CD4-positive, alpha-beta memory T cell (primary cell): Measurements from ENCODE around the gene RBBP5. TPM values are rescaled to one million over a fixed set of nuclear protein-coding genes. Genes with fewer than 3 reads are reported as not detected.

Source experiments
- CTCF ChIA-PET: fragments of 350-600 bp; sonication (Branson Sonifier 250); formaldehyde crosslinking; loops from one replicate; lab custom pipeline; 2021; ENCODE audit warnings: inconsistent platforms; ENCODE audit not compliant: partially characterized antibody; lab: Charles Lee
- POLR2A ChIA-PET: fragments of 350-600 bp; sonication (Branson Sonifier 250); formaldehyde crosslinking; loops from one replicate; lab custom pipeline; 2021; ENCODE audit not compliant: partially characterized antibody; lab: Charles Lee
- DNase-seq, 5 donors: peaks; one replicate each; pipeline versions ENCODE4 v3.0.0 to v3.0.0-alpha.2; 2020 to 2022; ENCODE audit warnings: mixed read lengths in 1 of 5
- H3K27ac ChIP-seq: one replicate; pipeline ENCODE4 v1.7.0; 2013; ENCODE audit warnings: low read depth, low read length
- H3K27me3 ChIP-seq: 2 replicates; pipeline ENCODE4 v1.7.0; 2013; ENCODE audit warnings: mild to moderate bottlenecking, low read length, moderate library complexity; ENCODE audit not compliant: insufficient read depth
- H3K36me3 ChIP-seq: 2 replicates; pipeline ENCODE4 v1.7.0; 2013; ENCODE audit warnings: mild to moderate bottlenecking, low read length, moderate library complexity; ENCODE audit not compliant: insufficient read depth
- H3K4me1 ChIP-seq: 2 replicates; pipeline ENCODE4 v1.7.0; 2013; ENCODE audit warnings: mild to moderate bottlenecking, low read length, moderate library complexity; ENCODE audit not compliant: insufficient read depth
- H3K4me3 ChIP-seq, 2 donors: one replicate each; pipeline ENCODE4 v1.7.0; 2013; ENCODE audit warnings: low read length in 2 of 2, mild to moderate bottlenecking in 1 of 2
- H3K9me3 ChIP-seq, 2 donors: one replicate each; pipeline ENCODE4 v1.7.0; 2013; ENCODE audit warnings: low read length in 2 of 2, control low read depth in 1 of 2; ENCODE audit not compliant: control insufficient read depth in 1 of 2
- H3K27ac Mint-ChIP-seq, 7 donors: one replicate each; pipeline ENCODE4 v1.8.0; 2020 to 2021; ENCODE audit warnings: mixed read lengths in 7 of 7, mild to moderate bottlenecking in 6 of 7, inconsistent platforms in 3 of 7, moderate library complexity in 3 of 7
- H3K27me3 Mint-ChIP-seq, 2 donors: one replicate each; pipeline ENCODE4 v1.8.0; 2020 to 2021; ENCODE audit warnings: mixed read lengths in 2 of 2
- H3K36me3 Mint-ChIP-seq, 2 donors: one replicate each; pipeline ENCODE4 v1.8.0; 2020 to 2021; ENCODE audit warnings: mixed read lengths in 2 of 2, inconsistent platforms in 1 of 2, mild to moderate bottlenecking in 1 of 2
- H3K4me1 Mint-ChIP-seq, 4 donors: one replicate each; pipeline ENCODE4 v1.8.0; 2020 to 2021; ENCODE audit warnings: mixed read lengths in 4 of 4, mild to moderate bottlenecking in 1 of 4
- H3K4me3 Mint-ChIP-seq, 8 donors: one replicate each; pipeline ENCODE4 v1.8.0; 2020 to 2021; ENCODE audit warnings: mixed read lengths in 8 of 8, mild to moderate bottlenecking in 7 of 8, moderate library complexity in 6 of 8, inconsistent platforms in 3 of 8
- H3K9me3 Mint-ChIP-seq, 8 donors: one replicate each; pipeline ENCODE4 v1.8.0; 2020 to 2021; ENCODE audit warnings: mixed read lengths in 8 of 8, mild to moderate bottlenecking in 5 of 8, inconsistent platforms in 3 of 8, moderate library complexity in 1 of 8
- intact Hi-C: fragments of 100-400 bp; cut with micrococcal nuclease; formaldehyde crosslinking; loops from one replicate; pipeline ENCODE4 v1.15.1; 2023
- polyA plus RNA-seq, 2 donors: library from polyadenylated mRNA; unstranded; fragments of 300-500 nt; fragmentation: Illumina TruSeq; gene quantifications; one replicate each; pipeline ENCODE4 v1.2.3, GENCODE V29; 2021
- total RNA-seq, 2 experiments: library from RNA; stranded (reverse); gene quantifications; one replicate each; pipeline ENCODE4 v1.2.3, GENCODE V29; 2021

The RBBP5 gene
- total and polyA plus RNA-seq, 4 experiments from 2014 or later = 16.8 to 32.9 (median 26.8) TPM

DNA sequence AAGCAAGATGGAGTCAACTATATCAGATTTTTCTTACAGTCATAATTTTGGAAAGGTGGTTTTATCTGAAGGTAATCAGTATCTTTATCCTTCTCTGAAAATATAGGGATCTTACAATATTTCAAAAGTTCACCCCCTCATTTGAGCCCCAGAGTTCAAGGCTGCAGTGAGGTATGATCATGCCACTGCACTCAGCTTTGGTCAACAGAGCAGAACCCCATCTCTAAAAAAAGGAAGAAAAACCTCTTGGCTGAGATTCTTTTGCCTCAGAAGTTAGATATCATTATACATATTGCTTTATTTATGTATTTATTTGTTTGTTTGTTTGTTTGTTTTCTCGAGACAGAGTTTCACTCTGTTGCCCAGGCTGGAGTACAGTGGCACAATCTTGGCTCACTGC, 11.5 kb upstream of the RBBP5 start:
- H3K9me3 ChIP-seq = no peaks in the 10 kb centered on the region
- Mint-ChIP-seq H3K4me3 (no peak overlapping the region), H3K9me3 (no peaks in the 10 kb centered on the region), H3K4me1 (no peaks in the 10 kb centered on the region), H3K36me3 (no peaks in the 10 kb centered on the region), H3K27ac (no peak overlapping the region), H3K27me3 (no peaks in the 10 kb centered on the region)
- DNase-seq = no peak
- no peaks in the 10 kb centered on the region for H3K4me1 ChIP-seq
- H3K36me3 ChIP-seq = no peaks in the 10 kb centered on the region
- ChIA-PET CTCF (interaction anchor here (0.9 kb wide), 1 partner anchor 8 kb away, joined by 4 read pairs; no protein-coding TSS in a partner anchor), POLR2A (no interaction called here)
- H3K27me3 ChIP-seq = no peaks in the 10 kb centered on the region
- no peak overlapping the region for H3K4me3 ChIP-seq
- intact Hi-C loops = no loop called here
- H3K27ac ChIP-seq = no peak overlapping the region

DNA sequence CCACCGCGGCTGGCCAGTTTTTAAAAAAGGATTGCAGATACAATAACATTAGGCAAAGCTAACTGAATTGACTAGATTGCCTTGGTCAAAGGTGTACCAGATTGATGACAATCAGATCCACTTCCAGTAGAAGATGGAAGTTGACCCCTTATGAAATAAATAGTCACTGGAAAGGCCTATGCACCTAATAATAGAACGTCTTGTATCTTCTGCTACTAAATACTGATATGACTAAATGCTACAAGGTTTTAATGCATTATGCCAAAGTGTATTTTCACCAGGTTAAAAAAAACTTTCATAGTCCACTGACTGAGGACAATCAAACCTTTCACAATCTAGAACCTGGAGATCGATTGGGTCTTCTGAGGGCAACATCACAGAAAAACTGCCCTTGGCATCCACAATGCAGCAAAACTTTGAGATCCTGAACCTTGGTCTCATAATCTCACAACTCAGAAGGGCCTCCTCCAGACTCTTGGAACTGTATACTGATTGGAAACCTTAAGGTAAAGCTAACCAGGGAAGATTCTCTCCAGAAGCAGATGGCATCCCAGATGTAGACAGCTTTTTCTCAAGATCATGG, 7.8 kb upstream of the RBBP5 start:
- H3K4me1 Mint-ChIP-seq = no peaks in the 10 kb centered on the region
- no peaks in the 10 kb centered on the region for H3K9me3 Mint-ChIP-seq
- Histone ChIP-seq H3K9me3 (no peaks in the 10 kb centered on the region), H3K27ac (no peak overlapping the region), H3K36me3 (no peaks in the 10 kb centered on the region), H3K4me1 (no peaks in the 10 kb centered on the region), H3K27me3 (no peaks in the 10 kb centered on the region), H3K4me3 (no peak overlapping the region)
- intact Hi-C loops = loop anchor here (10.0 kb wide), 1 partner anchor 1425 kb away; no protein-coding TSS in a partner anchor
- ChIA-PET POLR2A (no interaction called here), CTCF (interaction anchor here (3.9 kb wide), 1 partner anchor 12 kb away, joined by 14 read pairs; no protein-coding TSS in a partner anchor)
- DNase-seq = no peak
- no peaks in the 10 kb centered on the region for H3K36me3 Mint-ChIP-seq
- H3K27ac Mint-ChIP-seq = no peak overlapping the region
- no peaks in the 10 kb centered on the region for H3K27me3 Mint-ChIP-seq
- no peak overlapping the region for H3K4me3 Mint-ChIP-seq

GRCh38 chr1:205128050-205128449, 6.3 kb upstream of the RBBP5 start:
- H3K4me3 Mint-ChIP-seq = no peak overlapping the region
- ChIA-PET CTCF (no interaction called here), POLR2A (no interaction called here)
- peaks cover under 1% of the 10 kb centered on the region for H3K4me1 ChIP-seq
- no peaks in the 10 kb centered on the region for H3K9me3 ChIP-seq
- no peaks in the 10 kb centered on the region for H3K36me3 Mint-ChIP-seq
- H3K4me1 Mint-ChIP-seq = peaks cover 0 to 5% (median under 1%) of the 10 kb centered on the region in 4 donors
- intact Hi-C loops = loop anchor here (10.0 kb wide), 1 partner anchor 1427 kb away; no protein-coding TSS in a partner anchor
- no peaks in the 10 kb centered on the region for H3K27me3 ChIP-seq
- H3K27ac ChIP-seq = no peak overlapping the region
- H3K27ac Mint-ChIP-seq = no peak overlapping the region
- no peaks in the 10 kb centered on the region for H3K27me3 Mint-ChIP-seq
- no peak overlapping the region for H3K4me3 ChIP-seq
- no peak for DNase-seq
- H3K9me3 Mint-ChIP-seq = no peaks in the 10 kb centered on the region
- no peaks in the 10 kb centered on the region for H3K36me3 ChIP-seq

- H3K36me3 Mint-ChIP-seq = no peaks in the 10 kb centered on the region
- H3K36me3 ChIP-seq = no peaks in the 10 kb centered on the region
- no peaks in the 10 kb centered on the region for H3K27me3 Mint-ChIP-seq
- H3K9me3 ChIP-seq = no peaks in the 10 kb centered on the region
- H3K4me3 ChIP-seq = no peak overlapping the region
- H3K27ac Mint-ChIP-seq = no peak overlapping the region
- no peaks in the 10 kb centered on the region for H3K27me3 ChIP-seq
- ChIA-PET CTCF (no interaction called here), POLR2A (no interaction called here)
- peaks cover under 1 to 9% (median 4%) of the 10 kb centered on the region in 4 donors for H3K4me1 Mint-ChIP-seq
- no peaks in the 10 kb centered on the region for H3K9me3 Mint-ChIP-seq
- DNase-seq = no peak
- no peak overlapping the region for H3K4me3 Mint-ChIP-seq
- intact Hi-C loops = loop anchor here (10.0 kb wide), 1 partner anchor 1427 kb away; no protein-coding TSS in a partner anchor
- H3K4me1 ChIP-seq = peaks cover 5% of the 10 kb centered on the region
- H3K27ac ChIP-seq = no peak overlapping the region
These were observed 5.9 kb upstream of the RBBP5 start for GRCh38 chr1:205127646-205128045.

DNA sequence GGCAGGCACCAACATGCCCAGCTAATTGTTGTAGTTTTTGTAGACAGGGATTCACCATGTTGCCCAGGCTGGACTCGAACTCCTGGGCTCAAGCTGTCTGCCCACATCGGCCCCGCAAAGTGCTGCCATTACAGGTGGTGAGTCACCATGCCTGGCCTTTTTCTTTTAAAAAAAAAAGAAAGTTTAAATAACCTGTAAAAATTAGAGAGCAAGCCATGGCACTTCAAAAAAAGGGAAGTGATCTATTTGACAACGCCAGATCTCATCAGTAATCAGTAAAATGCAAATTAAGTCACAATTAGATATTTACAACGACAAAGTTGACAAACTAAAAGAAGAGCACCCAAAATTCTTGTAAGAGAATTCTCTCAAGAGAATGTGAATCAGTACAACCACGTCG, 2.9 kb upstream of the RBBP5 start:
- Histone ChIP-seq H3K36me3 (no peaks in the 10 kb centered on the region), H3K9me3 (no peaks in the 10 kb centered on the region), H3K27me3 (no peaks in the 10 kb centered on the region), H3K4me1 (peaks cover 23% of the 10 kb centered on the region), H3K4me3 (no peak overlapping the region), H3K27ac (no peak overlapping the region)
- intact Hi-C loops = loop anchor here (5.0 to 10.0 kb wide), 3 partner anchors 103 to 1430 kb away; partner anchors contain the start of genes TMCC2, ZBED6 and ZC3H11A
- Mint-ChIP-seq H3K27me3 (no peaks in the 10 kb centered on the region), H3K9me3 (peaks cover 0 to 3% (median 0%) of the 10 kb centered on the region in 8 donors), H3K4me3 (no peak overlapping the region), H3K36me3 (peaks cover 4 to 17% of the 10 kb centered on the region in 2 donors), H3K4me1 (peaks cover 21 to 39% (median 28%) of the 10 kb centered on the region in 4 donors), H3K27ac (no peak overlapping the region)
- ChIA-PET CTCF (interaction anchor here (5.3 kb wide), 1 partner anchor 132 kb away, joined by 36 read pairs; no protein-coding TSS in a partner anchor), POLR2A (no interaction called here)
- no peak for DNase-seq

DNA sequence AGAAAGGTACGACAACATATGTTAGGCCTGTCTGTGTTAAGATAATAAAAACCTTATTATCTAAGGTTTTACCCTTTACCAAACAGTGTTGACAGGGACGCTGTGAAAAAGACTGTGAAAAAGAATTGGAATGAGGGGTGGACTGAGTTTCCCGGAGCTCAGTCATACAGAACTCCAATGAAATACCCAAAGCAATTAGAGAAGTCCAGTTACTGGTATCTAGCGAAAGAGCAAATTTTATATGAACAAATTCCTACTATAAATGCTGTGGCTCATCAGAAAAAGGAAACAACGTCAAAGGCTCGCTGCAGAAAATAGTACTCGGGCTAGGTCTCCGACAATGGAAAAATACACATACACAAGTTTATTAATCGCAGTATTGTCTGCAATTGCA, 708 bp upstream of the RBBP5 start:
- peaks cover 31 to 57% (median 43%) of the 10 kb centered on the region in 4 donors for H3K4me1 Mint-ChIP-seq

DNA sequence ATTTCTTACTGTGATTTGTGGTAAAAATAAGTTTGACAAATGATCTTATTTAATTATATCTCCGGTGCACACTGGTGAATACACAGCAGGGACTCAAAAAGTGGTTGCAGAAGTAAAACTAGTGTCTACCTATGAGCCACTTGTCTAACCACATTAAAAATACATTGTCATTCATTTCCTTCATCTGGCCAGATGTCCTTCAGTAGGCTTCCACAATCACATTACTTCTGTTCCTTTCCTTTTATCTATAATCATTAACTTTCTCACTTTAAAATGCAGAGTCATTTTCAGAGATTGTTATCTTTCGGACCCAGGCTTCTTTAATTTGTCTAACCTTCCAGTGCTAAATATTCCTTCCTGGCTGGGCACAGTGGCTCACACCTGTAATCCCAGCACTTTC, 3.0 kb downstream of the RBBP5 start:
- ChIA-PET CTCF (interaction anchor here (5.7 kb wide), 1 partner anchor 24 kb away, joined by 53 read pairs; no protein-coding TSS in a partner anchor), POLR2A (no interaction called here)
- no peak for DNase-seq
- Mint-ChIP-seq H3K27ac (peak overlapping the region in 1 of 7 donors; percentile 14), H3K36me3 (peaks cover 12 to 52% of the 10 kb centered on the region in 2 donors), H3K9me3 (peaks cover 0 to 4% (median 0%) of the 10 kb centered on the region in 8 donors), H3K4me1 (peaks cover 38 to 72% (median 53%) of the 10 kb centered on the region in 4 donors), H3K27me3 (no peaks in the 10 kb centered on the region), H3K4me3 (peak overlapping the region in 3 of 8 donors; percentile 29 to 75 (median 37))
- Histone ChIP-seq H3K9me3 (no peaks in the 10 kb centered on the region), H3K27ac (no peak overlapping the region), H3K27me3 (no peaks in the 10 kb centered on the region), H3K4me3 (no peak overlapping the region), H3K4me1 (peaks cover 50% of the 10 kb centered on the region), H3K36me3 (peaks cover 16% of the 10 kb centered on the region)
- intact Hi-C loops = no loop called here

More for the DNA sequence above, 708 bp upstream of the RBBP5 start:
- H3K27ac Mint-ChIP-seq = peak overlapping the region; percentile 95 to 100 (median 100)
- H3K36me3 Mint-ChIP-seq = peaks cover 8 to 30% of the 10 kb centered on the region in 2 donors
- peak overlapping the region; percentile 90 for H3K27ac ChIP-seq
- peak overlapping the region; percentile 76 to 97 for H3K4me3 ChIP-seq
- DNase-seq = no peak
- no peaks in the 10 kb centered on the region for H3K27me3 Mint-ChIP-seq
- intact Hi-C loops = loop anchor here (1.0 to 10.0 kb wide), 10 partner anchors 19 to 1490 kb away; partner anchors contain the start of genes DSTYK, EIF2D, RAB29 and TMCC2
- ChIA-PET POLR2A (interaction anchor here (0.7 to 3.6 kb wide), 8 partner anchors 9 to 652 kb away, joined by 3 to 25 read pairs (median 8); partner anchors contain the start of genes DSTYK, ELK4, MDM4 and TMCC2), CTCF (interaction anchor here (1.0 to 5.7 kb wide), 6 partner anchors 20 to 506 kb away, joined by 3 to 53 read pairs (median 8); no protein-coding TSS in a partner anchor)
- H3K27me3 ChIP-seq = no peaks in the 10 kb centered on the region
- H3K4me1 ChIP-seq = peaks cover 41% of the 10 kb centered on the region
- H3K36me3 ChIP-seq = peaks cover 3% of the 10 kb centered on the region
- peaks cover 0 to 4% (median 0%) of the 10 kb centered on the region in 8 donors for H3K9me3 Mint-ChIP-seq
- peak overlapping the region; percentile 92 to 99 (median 98) for H3K4me3 Mint-ChIP-seq
- H3K9me3 ChIP-seq = no peaks in the 10 kb centered on the region
